Activated CD4-positive, alpha-beta T cell treated with anti-CD3 and anti-CD28 coated beads for 24 hours (primary cell): ENCODE data around the gene CSH1.
"Not testable (repeated sequence)": the region's sequence is repeated elsewhere in the genome, so short reads cannot be mapped to it uniquely, and the experiment has no call there.

ENCODE experiments used
- DNase-seq, 2 donors: peaks; one replicate each; pipeline ENCODE4 v3.0.0-alpha.2; 2020; ENCODE audit warnings: low read depth in 2 of 2

CSH1 gene

GRCh38 chr17:63896524-63897354 is at the start of gene CSH1:
CSH1 (minus strand) TSS chr17:63896574; CDS start chr17:63896511, 63 bp downstream.
- not testable (repeated sequence) for DNase-seq

GRCh38 chr17:63945784-63946439 is 49.5 kb upstream of the CSH1 start:
- no peak for DNase-seq

DNA sequence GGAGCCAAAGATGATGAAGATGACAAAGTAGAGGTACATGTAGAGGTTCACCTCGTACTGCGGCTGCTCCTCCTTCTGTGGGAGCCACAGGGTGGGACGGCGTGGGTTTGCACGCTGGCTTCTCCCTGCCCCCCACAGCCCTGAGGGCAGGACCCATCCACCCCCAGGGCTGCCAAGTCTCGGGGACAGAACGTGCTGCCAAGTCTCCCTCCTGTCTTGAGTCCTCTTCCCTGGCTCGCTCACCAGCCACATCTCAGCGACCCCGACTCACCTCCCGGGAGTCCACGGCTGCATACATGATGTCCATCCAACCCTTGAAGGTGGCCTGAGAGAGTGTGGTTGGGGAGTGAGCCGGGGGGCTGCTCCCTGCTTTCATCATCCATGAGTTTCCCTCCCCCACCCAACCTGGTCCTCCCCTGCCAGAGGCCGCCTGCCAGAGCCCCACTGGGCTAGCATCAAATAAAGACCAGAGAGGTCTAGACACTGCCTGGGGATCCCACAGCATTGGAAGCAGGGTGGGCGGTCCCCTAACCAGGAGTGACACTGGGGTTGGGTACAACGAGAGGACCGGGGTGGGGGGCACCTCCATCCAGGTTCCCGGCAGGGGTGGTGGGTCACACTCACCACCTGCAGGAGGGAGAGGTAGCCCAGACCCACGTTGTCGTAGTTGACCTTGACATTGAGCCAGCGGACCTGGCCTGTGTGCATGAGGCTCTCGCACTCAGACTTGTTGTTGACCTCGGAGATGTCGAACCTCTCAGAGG is 48.5 kb upstream of the CSH1 start:
- no peak for DNase-seq

- no peak for DNase-seq
These were observed 47.4 kb upstream of the CSH1 start for GRCh38 chr17:63943745-63944144.

DNA sequence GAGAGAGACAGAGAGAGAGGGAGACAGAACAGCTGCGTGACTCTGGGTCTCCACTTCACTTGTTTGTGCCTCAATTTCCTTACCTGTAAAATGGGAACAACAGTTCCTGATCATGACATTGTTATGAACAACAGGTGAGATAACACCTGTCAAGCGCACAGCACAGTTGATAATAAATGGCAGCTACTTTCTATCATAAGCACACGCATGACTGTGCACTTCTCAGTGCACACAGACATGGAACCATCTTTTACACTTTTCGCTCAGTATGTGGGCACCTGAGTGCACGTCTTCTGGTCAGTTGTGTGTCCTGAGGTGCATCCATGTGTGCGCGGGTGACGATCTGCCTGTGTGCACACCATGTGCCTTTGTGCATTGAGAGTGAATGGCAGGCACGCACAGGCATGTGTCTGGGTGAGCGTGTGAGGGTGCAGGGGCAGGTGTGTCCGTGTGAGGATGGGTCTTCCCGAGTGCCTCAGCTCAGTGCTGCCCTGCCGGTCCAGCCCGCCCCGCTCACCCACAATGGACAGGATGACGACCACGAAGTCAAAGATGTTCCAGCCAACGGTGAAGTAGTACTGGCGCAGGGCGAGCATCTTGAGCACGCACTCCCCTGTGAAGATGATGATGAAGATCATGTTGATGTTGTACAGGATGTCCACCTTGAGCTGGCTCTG is 46.1 kb upstream of the CSH1 start:
- no peak for DNase-seq

GRCh38 chr17:63941751-63942150 is 45.4 kb upstream of the CSH1 start:
- no peak for DNase-seq

DNA sequence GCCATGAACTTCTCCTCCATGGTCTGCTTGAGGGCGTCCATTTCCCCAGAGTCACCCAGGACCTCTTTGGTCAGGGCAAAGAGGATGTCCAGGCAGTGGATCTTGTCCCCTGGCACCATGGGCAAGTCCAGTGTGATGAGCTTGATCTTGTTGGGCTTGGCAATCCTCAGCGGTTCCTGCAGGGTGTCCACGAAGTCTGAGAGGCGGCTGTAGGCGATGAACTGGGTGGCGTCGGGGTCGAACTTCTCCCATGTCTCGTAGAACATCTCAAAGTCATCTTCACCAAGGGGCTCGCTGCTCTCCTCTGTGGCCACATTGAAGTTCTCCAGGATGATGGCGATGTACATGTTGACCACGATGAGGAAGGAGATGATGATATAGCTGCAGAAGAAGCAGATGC is 44.8 kb upstream of the CSH1 start:
- DNase-seq, result no peak

- no peak for DNase-seq
These were observed 44.2 kb upstream of the CSH1 start for GRCh38 chr17:63940584-63940983.

- no peak for DNase-seq
These were observed 43.5 kb upstream of the CSH1 start for GRCh38 chr17:63939884-63940283.

DNA sequence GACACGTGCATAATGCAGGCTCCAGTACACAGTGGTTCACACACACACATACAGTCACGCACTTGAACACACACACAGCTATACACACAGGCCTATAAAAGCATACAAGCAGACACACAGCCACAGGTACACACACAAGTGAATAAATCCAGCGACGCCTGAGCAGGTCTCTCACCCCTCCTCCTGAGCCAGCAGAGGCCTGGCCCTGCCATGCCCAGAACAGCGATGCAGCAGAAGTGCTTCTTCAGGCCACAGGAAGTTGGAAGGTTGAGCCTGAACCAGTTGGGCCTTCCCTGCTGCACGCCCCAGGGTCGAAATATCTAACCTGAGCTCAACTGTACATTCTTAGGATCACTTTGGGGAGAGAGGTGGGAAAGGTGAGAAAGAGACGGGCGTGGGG is 43.0 kb upstream of the CSH1 start:
- DNase-seq, result no peak

DNA sequence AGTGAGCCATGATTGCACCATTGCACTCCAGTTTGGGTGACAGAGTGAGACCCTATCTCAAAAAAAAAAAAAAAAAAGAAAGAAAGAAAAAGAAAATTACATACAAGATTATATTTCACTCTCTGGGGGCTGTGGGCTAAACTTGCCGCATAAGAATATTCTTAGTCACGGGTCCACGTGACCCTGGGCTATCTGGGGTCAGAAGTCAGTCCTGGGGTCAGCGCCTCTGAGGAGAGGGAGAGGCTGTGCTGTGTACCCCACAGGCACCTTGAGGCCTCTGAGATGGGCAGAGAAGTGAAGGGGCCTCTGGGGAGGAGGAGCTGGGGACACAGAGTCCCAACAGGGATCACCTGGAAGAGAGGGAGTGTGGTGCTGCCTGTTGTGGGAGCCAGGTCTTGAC is 41.5 kb upstream of the CSH1 start:
- DNase-seq, result no peak

DNA sequence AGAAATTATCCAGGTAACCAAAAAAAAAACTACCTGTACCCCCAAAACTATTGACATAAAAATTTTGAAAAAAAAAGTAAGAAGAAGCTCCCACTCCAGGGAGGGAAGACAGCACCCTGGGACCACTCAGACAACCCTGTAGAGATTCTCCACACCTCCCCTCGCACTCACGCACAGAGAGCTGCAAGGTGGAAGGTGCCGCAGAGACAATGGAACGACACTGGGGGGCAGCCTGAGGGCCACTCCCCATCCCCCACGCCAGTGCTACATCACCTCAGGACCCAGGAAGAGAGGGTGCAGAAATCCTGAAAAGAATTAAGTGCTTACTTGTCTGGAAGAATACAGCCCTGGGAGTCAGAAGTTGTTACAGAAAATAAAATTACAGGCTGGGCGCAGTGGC is 40.9 kb upstream of the CSH1 start:
- no peak for DNase-seq

DNA sequence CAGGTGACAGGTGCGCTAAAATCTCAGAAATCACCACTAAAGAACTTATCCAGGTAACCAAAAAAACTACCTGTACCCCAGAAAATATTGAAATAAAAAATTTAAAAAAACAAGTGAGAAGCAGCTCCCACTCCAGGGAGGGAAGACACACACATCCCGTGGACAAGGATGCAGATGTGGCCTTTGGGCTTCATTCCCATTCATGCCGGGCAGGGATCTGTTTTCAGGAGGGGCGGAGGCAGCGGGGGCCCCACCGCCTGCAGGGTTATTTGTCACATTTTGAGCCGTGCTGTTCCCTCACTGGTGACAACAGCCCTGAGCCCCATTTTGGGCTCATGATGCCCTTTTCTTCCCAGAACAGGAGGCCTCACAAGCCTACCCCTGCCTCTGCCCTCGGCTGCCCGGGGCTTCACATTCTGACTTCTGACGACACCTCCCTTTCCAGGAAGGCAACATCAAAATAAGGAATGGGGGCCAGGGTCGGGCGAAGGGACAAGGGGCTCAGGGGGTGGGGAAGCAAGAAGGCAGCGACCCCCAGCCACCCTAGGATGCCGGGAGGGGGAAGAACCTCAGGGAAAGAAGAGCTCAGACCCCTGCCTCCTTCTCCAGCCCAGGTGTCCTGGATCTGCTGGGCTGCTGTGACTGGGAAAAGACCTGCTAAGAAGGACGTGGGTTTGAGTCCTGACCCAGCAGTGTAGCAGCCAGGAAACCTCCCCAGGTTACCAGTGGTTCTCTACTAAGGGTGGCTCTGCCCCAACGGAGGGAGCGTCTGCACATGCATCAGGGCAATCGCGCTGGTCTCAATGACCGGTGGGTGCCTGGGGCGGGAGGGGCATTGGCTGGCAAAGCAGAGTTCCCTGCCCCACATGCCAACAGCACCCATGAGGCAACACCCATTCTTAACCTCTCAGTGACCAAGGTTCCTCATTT is 38.1 kb upstream of the CSH1 start:
- DNase-seq, result no peak

DNA sequence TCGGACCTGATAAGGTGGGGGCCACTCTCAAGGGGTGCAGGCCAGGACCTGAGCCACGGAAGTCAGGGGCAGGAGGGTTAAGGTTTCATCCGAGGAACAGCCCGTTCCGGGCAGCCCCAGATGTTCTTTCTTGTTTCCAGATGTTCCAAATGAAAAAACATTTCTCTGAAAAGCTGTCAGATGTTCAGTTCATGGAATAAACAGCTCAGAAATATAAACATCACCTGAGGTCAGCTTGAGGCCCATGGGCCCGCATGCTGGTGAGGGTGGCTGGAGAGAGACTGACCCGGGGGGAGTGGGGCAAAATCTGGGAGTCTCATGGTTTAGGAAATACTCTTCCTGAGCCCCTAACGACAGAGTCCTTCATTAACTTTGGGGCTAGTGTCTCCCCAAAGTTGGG is 37.2 kb upstream of the CSH1 start:
- no peak for DNase-seq

DNA sequence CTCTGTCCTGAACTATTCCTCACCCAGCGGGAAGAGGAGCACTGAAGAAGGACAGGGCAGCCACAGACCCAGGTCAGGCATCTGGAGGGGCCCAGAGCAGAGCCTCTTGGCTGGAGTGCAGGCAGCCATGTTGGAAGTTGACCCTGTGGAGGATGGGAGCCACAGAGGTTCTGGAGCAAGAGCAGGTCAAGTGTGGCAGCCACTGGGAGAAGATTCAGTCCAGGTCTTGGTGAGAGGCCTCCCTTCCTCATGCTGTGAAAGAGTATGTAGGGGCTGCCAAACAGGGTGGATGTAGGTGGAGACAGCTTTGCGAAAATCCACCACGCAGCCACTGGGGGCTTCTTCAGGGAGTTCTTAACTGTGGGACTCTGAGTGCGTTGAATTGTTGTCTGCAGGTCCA is 36.3 kb upstream of the CSH1 start:
- no peak for DNase-seq

DNA sequence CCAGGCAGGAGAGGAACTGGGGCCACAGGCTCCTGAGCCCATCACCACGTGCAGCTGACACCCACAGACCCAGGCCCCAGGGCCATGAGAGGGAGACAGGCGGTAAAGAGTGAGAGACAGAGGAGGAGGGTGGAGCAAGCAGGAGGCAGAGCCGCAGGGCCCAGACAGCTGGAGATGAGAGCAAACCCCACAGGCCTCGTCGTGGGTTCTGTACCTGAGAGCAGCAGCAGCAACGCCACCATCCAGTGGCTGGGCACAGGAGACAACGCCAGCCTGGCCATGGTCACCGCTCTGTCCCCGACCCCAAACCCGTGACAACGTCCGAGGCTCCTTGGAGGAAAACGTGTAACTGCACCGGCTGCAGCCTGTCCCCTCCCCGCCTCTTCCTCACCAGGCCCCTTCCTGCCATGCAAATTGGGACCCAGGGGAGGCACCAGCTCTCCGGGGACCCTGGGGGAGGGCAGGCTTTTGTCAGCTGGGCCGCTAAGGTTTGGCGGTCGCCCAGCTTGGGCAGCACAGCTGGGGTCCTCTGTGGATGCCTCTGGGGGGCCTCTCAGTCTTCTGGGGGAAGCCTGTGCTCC is 35.7 kb upstream of the CSH1 start, which contains the start of gene CD79B:
Gene CD79B, minus strand, starts transcription at position 351 of the 581 bp plus-strand sequence. Its CDS starts 70 bp downstream, at position 281.
- peak; percentile 17 to 19 for DNase-seq

DNA sequence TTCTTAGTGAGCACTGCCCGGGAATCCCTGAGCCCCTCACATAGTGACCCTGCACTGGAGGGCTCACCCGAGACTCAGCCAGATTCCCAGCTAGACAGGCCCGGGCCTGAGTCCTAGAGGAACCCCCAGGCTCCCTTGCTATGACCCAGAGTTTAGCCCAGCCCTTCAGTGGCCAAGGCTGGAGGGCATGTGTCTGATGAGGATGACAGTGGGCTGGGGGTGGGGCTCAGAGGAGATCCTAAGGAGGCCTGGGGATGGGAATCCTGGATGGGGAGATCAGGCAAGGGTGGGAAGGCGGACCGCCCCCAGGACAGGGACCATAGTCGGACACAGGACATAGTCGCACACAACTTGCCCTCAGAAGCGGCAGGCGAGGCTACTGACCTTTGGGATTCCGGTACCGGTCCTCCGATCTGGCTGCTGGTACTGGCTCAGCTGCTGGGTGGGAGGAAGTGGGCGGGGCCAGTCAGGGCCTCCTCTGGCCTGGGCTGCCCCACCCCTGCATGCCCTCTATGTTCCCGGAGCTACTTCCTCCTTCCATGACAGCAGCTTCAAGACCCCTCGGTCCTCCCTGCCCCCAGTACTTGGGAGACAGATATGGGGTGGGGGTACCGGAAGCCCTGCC is 34.7 kb upstream of the CSH1 start:
- peak in 1 of 2 donors; percentile 40 for DNase-seq

DNA sequence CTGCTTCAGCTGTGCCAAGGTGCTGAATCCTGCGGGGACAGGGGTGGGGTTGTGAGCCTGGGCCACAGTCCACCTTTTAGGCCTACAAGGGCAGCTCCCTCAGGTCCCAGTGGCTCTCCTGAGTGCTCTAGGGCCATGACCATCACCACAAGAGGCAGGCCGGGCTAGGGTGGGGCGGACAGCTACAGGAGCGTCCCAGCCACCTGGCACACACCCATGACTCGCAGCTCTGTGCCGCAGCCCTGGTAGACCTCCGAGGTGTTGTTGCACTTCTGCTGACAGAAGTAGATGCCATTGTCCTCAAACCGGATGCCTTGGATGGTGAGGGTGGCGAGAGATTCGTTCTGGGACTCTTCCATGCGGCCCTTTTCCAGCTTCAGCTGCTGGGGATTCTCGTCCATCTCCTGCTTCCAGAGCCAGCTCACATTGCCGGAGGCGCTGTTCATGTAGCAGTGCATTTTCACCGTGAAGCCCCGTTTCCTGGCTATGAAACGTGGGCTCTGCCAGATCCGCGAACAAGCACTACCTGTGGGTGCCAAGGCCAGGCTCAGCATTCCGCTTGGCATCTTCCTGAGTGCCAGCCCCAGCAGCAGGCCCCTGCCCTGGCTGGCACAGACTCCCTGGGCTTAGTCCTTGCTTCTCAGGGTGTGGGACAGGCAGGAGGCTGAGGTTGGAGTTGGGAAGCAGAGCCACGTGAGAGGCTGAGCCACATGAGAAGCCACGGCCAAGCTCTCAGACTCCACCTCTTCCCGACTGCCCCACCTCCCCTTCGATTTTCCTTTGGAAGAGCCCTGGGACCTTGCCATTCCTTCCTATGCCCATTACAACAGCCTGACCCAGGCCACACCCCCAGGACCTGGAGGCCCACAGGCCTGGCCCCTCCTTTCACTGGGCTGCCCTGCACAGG is 33.7 kb upstream of the CSH1 start:
- DNase-seq, result no peak
